ENCODE results near the gene PACS2. TPM values are rescaled to one million over a fixed set of nuclear protein-coding genes. Genes with fewer than 3 reads are reported as not detected.

The PACS2 gene
- total and polyA plus RNA-seq, 2 of the 4 experiments (the other 2 are of a cell fraction) = 15.6 to 32.2 TPM

GRCh38 chr14:105366386-105367074, 52.0 kb downstream of the PACS2 start:
- H3K27ac ChIP-seq (ENCODE audit: insufficient read depth, low read length) = no peak overlapping the region

More at GRCh38 chr14:105366386-105367074, 52.0 kb downstream of the PACS2 start:
- dilution Hi-C loops (cut with HindIII; ENCODE audit: low sequenced_read_pairs, unreplicated experiment) (no loop called here), intact Hi-C loops (cut with micrococcal nuclease) (no loop called here), in situ Hi-C loops (cut with MboI; ENCODE audit: low sequenced_read_pairs) (no loop called here)
- ATAC-seq (ENCODE audit: low read depth) (no peak), DNase-seq (no peak)
- H2AFZ ChIP-seq (replicated peaks; ENCODE audit: low read length, poor library complexity) = no peak overlapping the region
- H3K14ac ChIP-seq (replicated peaks; ENCODE audit: low read depth, low read length) = no peak overlapping the region
- H3K9me1 ChIP-seq (ENCODE audit: insufficient read depth, low read length) = peaks cover 3% of the 10 kb centered on the region
- no peak overlapping the region for H3K23ac ChIP-seq (ENCODE audit: low read depth, low read length)
- peaks cover 2% of the 10 kb centered on the region; the same call in 1 of the 2 replicates for H3K4me1 ChIP-seq (ENCODE audit: control insufficient read depth, insufficient read depth, low read length)
- CTCF ChIA-PET = no interaction called here
- H4K5ac ChIP-seq (ENCODE audit: low read depth, low read length) = no peak overlapping the region
- H2BK5ac ChIP-seq (ENCODE audit: low read depth, low read length, poor library complexity, severe bottlenecking) = no peak overlapping the region
- H3K36me3 ChIP-seq (ENCODE audit: control insufficient read depth, insufficient read depth, low read length) = peaks cover 16% of the 10 kb centered on the region; the same call in 1 of the 2 replicates
- H2AK9ac ChIP-seq (replicated peaks; ENCODE audit: low read depth, low read length, poor library complexity) = peak overlapping the region; percentile 50
- H2BK120ac ChIP-seq (ENCODE audit: low read depth, low read length) = no peak overlapping the region
- H4K8ac ChIP-seq (ENCODE audit: low read depth in 2 of 2, low read length in 2 of 2) = no peak overlapping the region
- no peak overlapping the region for H3K18ac ChIP-seq (ENCODE audit: low read depth, low read length)
- no peaks in the 10 kb centered on the region for H3K27me3 ChIP-seq (ENCODE audit: control insufficient read depth, insufficient read depth, low read length)
- H4K20me1 ChIP-seq (ENCODE audit: insufficient read depth, low read length) = peaks cover 7% of the 10 kb centered on the region
- no peak overlapping the region for H4K91ac ChIP-seq (ENCODE audit: insufficient read depth, low read depth, low read length)
- POLR2A ChIA-PET (ENCODE audit: unreplicated experiment) = no interaction called here
- no peaks in the 10 kb centered on the region for H3K9me3 ChIP-seq (ENCODE audit: control insufficient read depth, insufficient read depth, low read length)
- H2BK15ac ChIP-seq (ENCODE audit: low read depth, low read length) = no peak overlapping the region
- no peak overlapping the region for H3K4me3 ChIP-seq (ENCODE audit: insufficient read depth, low read depth, low read length)
- BruUV-seq (replicated peaks) = no TSS peak
- no peak overlapping the region for H2AK5ac ChIP-seq (ENCODE audit: low read depth, low read length)
- TF ChIP-seq USF2 (IDR thresholded peaks at IDR 0.05; ENCODE audit: low read depth, low read length) (no peak), RAD21 (IDR thresholded peaks at IDR 0.05; ENCODE audit: low read length) (no peak), MAZ (IDR thresholded peaks at IDR 0.05; ENCODE audit: borderline replicate concordance, low read depth, low read length) (no peak), RFX5 (IDR thresholded peaks at IDR 0.05; ENCODE audit: low read depth, low read length) (no peak), CTCF (conservative IDR thresholded peaks at IDR 0.05; ENCODE audit: low read depth, low read length) (no peak), RCOR1 (IDR thresholded peaks at IDR 0.05; ENCODE audit: insufficient replicate concordance, low read length) (no peak), BHLHE40 (IDR thresholded peaks at IDR 0.05; ENCODE audit: low read depth, low read length) (no peak), POLR2A (IDR thresholded peaks at IDR 0.05; ENCODE audit: low read depth, low read length) (no peak), FOS (IDR thresholded peaks at IDR 0.05; ENCODE audit: low read depth, low read length) (no peak), CEBPB (IDR thresholded peaks at IDR 0.05; ENCODE audit: low read depth, low read length) (no peak), NFE2L2 (IDR thresholded peaks at IDR 0.05; ENCODE audit: low read depth, low read length) (no peak), CHD1 (IDR thresholded peaks at IDR 0.05; ENCODE audit: low read depth, low read length) (no peak), SMC3 (IDR thresholded peaks at IDR 0.05; ENCODE audit: low read depth, low read length) (no peak), MXI1 (IDR thresholded peaks at IDR 0.05; ENCODE audit: borderline replicate concordance, low read depth, low read length) (no peak), MAFK (IDR thresholded peaks at IDR 0.05; ENCODE audit: low read depth, low read length) (no peak), ELK1 (IDR thresholded peaks at IDR 0.05; ENCODE audit: borderline replicate concordance, low read depth, low read length) (no peak)
- 95% methylated on average over 18 of the region's 23 CpGs; no CpG with 5 or more reads in 1 of the 2 experiments for WGBS, 2 experiments (ENCODE audit: extremely low coverage in 2 of 2, insufficient read length in 1 of 2)
- no peak overlapping the region for H3K9ac ChIP-seq (ENCODE audit: low read depth, low read length)
- no peak overlapping the region for H3K56ac ChIP-seq (ENCODE audit: extremely low read depth, insufficient read depth, low read length)
- H2BK20ac ChIP-seq (ENCODE audit: low read depth, low read length) = no peak overlapping the region
- no peak overlapping the region for H3K4ac ChIP-seq (ENCODE audit: low read depth, low read length)
- no peak overlapping the region for H3K4me2 ChIP-seq (ENCODE audit: low read depth, low read length)
- H3K79me1 ChIP-seq (ENCODE audit: low read depth in 1 of 2, low read length in 2 of 2) = no peaks in the 10 kb centered on the region; a peak in 1 of 4 replicates

All from IMR-90 (cell line).